ENCODE measurements around the gene LAMC2. TPM values are rescaled to one million over a fixed set of nuclear protein-coding genes. Genes with fewer than 3 reads are reported as not detected.

The LAMC2 gene
- total and polyA plus RNA-seq, 2 of the 8 experiments (the other 6 are each of a cell fraction or from before 2014, with no cell fraction given) = 4.6 to 12.9 TPM

DNA sequence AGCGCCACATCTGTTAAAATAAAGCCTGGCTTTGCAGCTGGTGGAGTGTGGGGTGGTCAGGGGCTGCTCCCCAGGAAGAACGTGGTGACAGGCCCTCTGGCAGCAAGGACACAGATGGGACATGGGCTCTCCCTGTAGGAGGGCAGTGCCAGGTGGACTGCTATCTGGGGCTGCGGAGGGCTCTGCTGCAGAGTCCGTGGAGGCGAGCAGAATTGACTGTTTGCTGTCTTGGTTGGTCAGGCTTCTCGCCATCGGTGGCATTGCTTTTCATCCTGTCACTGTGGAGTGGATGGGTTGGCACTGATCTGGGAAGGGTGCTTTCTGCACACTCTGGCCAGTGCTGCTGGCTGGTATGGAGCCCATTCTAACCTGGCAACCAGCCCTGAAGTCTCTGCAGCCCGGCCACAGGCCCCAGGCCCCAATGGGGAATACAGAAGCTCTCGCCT is 103.0 kb downstream of the LAMC2 start (continued):
- TF ChIP-seq RBBP5 (IDR thresholded peaks at IDR 0.05; ENCODE audit: borderline replicate concordance, low read depth, low read length) (no peak), YY1 (IDR thresholded peaks at IDR 0.05; ENCODE audit: low read depth, low read length) (no peak), SAP30 (IDR thresholded peaks at IDR 0.05; ENCODE audit: insufficient read depth, insufficient replicate concordance, low read length) (no peak), EZH2 (IDR thresholded peaks at IDR 0.05; ENCODE audit: low read depth, low read length, severe bottlenecking) (no peak), CHD1 (IDR thresholded peaks at IDR 0.05; ENCODE audit: low read depth, low read length) (no peak), GABPA (IDR thresholded peaks at IDR 0.05; ENCODE audit: borderline replicate concordance, insufficient read depth, low read length) (no peak)
- TF ChIP-seq, protein P1, sequence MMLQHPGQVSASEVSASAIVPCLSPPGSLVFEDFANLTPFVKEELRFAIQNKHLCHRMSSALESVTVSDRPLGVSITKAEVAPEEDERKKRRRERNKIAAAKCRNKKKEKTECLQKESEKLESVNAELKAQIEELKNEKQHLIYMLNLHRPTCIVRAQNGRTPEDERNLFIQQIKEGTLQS (IDR thresholded peaks at IDR 0.05; ENCODE audit: insufficient read depth, low read depth, low read length) = no peak
